ENCODE data around the gene UBR3. TPM values are rescaled to one million over a fixed set of nuclear protein-coding genes. Genes with fewer than 3 reads are reported as not detected.

UBR3 gene, protein sequence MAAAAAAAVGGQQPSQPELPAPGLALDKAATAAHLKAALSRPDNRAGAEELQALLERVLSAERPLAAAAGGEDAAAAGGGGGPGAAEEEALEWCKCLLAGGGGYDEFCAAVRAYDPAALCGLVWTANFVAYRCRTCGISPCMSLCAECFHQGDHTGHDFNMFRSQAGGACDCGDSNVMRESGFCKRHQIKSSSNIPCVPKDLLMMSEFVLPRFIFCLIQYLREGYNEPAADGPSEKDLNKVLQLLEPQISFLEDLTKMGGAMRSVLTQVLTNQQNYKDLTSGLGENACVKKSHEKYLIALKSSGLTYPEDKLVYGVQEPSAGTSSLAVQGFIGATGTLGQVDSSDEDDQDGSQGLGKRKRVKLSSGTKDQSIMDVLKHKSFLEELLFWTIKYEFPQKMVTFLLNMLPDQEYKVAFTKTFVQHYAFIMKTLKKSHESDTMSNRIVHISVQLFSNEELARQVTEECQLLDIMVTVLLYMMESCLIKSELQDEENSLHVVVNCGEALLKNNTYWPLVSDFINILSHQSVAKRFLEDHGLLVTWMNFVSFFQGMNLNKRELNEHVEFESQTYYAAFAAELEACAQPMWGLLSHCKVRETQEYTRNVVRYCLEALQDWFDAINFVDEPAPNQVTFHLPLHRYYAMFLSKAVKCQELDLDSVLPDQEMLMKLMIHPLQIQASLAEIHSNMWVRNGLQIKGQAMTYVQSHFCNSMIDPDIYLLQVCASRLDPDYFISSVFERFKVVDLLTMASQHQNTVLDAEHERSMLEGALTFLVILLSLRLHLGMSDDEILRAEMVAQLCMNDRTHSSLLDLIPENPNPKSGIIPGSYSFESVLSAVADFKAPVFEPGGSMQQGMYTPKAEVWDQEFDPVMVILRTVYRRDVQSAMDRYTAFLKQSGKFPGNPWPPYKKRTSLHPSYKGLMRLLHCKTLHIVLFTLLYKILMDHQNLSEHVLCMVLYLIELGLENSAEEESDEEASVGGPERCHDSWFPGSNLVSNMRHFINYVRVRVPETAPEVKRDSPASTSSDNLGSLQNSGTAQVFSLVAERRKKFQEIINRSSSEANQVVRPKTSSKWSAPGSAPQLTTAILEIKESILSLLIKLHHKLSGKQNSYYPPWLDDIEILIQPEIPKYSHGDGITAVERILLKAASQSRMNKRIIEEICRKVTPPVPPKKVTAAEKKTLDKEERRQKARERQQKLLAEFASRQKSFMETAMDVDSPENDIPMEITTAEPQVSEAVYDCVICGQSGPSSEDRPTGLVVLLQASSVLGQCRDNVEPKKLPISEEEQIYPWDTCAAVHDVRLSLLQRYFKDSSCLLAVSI (N-terminal part only)
- total RNA-seq, result 7.7 and 8.7 TPM in 2 replicates

DNA sequence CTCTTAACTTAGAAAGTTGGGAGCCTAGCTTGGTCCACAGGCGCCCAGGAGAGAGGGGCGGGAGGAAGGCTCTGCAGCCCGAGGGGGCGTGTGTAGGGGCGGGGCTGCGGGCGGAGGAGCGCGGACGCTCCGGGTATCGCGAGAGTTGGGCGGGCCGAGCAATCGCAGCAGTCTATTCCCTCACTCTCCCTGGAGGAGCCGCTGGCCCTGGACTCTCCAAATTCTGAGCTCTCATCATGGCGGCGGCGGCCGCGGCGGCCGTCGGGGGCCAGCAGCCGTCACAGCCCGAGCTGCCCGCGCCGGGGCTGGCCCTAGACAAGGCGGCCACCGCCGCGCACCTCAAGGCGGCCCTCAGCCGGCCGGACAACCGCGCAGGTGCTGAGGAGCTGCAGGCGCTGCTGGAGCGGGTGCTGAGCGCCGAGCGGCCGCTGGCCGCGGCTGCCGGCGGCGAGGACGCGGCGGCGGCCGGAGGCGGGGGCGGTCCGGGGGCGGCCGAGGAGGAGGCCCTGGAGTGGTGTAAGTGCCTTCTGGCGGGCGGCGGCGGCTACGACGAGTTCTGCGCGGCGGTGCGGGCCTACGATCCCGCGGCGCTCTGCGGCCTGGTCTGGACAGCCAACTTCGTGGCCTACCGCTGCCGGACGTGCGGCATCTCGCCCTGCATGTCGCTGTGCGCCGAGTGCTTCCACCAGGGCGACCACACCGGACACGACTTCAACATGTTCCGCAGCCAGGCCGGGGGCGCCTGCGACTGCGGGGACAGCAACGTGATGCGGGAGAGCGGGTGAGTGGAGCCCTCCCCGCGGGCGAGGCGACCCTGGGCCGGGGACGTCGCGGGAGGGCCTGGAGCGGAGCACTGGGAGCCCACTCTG, at the start of gene UBR3:
Gene UBR3 (plus strand): TSS at position 183 of the 869 bp plus-strand sequence. CDS start 54 bp downstream, at position 237.

GRCh38 chr2:169798718-169799592, 28.3 kb upstream of the UBR3 start, which contains the start of gene SSB:
Gene SSB, plus strand, starts transcription at chr2:169798871. Its CDS starts 2,090 bp downstream, at chr2:169800961.

DNA sequence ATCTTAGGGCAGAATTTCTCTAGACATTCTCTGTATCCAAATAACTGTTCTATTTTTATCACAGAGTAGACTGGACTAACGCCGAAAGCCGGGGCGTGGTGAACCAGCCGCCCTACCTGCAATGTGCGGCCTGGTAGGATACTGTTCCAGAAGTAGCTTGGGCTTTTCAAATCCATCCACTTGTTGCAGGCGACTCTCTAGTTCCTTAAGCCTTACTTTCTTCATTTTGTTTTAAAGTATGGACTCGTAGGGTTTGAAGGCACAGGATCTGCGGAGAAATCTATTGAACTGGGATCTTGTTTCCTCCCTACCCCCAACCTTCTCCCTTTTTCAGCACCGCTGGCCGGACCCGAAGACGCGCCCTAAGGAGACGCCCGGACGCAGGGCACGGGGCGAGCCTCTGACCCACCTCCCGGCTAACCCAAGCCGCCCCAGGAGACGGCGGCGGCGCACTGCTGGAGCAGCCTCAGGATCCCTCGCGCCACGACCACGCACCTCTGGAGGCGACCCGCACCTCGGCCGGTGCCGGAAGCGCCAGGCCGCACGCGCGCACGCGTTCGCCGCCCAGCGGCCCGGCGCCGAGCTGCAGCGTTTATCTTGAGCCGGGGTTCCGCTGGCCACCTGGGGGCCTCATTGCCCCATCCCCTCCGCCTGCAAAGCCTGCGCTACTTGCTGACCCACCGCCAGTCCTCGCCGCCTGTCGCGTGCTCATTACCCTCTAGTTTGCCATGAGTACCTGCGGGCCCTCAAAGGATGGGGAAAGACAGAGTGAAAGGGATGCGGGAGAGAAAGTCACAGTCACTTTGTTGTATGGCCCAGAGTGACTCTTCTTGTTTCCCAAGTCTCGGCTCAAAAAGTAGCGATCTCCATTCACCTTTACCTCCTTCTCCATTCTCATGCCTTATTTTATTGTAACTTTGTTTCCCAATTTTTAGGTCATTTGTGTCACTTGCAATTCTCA, 2.6 kb upstream of the UBR3 start, which contains the start of gene METTL5:
Gene METTL5 (minus strand): TSS at position 533 of the 961 bp plus-strand sequence. CDS start 308 bp downstream, at position 225.

Other genes starting within 250 kb of the UBR3 start
- 21.9 and 24.6 TPM in 2 replicates for gene PPIG, start 243.1 kb upstream of the UBR3 start, total RNA-seq
- gene CFAP210, start 133.0 kb upstream of the UBR3 start, total RNA-seq, result not detected in 2 replicates
- 3.0 TPM in 2 replicates for gene PHOSPHO2, start 133.0 kb upstream of the UBR3 start, total RNA-seq
- gene KLHL23, start 93.6 kb upstream of the UBR3 start, total RNA-seq, result 2.0 and 3.3 TPM in 2 replicates
- gene SSB, start 28.6 kb upstream of the UBR3 start, total RNA-seq, result 54.4 and 87.7 TPM in 2 replicates
- gene METTL5, start 2.5 kb upstream of the UBR3 start, total RNA-seq, result 90.5 and 106 TPM in 2 replicates

All from hair follicular keratinocyte (primary cell).